Glutamatergic neuron (in vitro differentiated cells): ENCODE data around the gene DUSP9. TPM values are rescaled to one million over a fixed set of nuclear protein-coding genes. Genes with fewer than 3 reads are reported as not detected.
"Not testable (repeated sequence)": the region's sequence is repeated elsewhere in the genome, so short reads cannot be mapped to it uniquely, and the experiment has no call there.

ENCODE experiments used
- DNase-seq: peaks from one replicate; pipeline ENCODE4 v3.0.0; 2022
- H3K27ac Mint-ChIP-seq: one replicate; pipeline ENCODE4 v1.8.0; 2020; ENCODE audit warnings: mild to moderate bottlenecking, mixed read lengths, inconsistent platforms; ENCODE audit not compliant: unreplicated experiment
- H3K27me3 Mint-ChIP-seq: one replicate; pipeline ENCODE4 v1.8.0; 2020; ENCODE audit warnings: mild to moderate bottlenecking, moderate library complexity, mixed read lengths, inconsistent platforms; ENCODE audit not compliant: unreplicated experiment
- H3K36me3 Mint-ChIP-seq: one replicate; pipeline ENCODE4 v1.8.0; 2020; ENCODE audit warnings: mild to moderate bottlenecking, mixed read lengths, inconsistent platforms; ENCODE audit not compliant: unreplicated experiment
- H3K4me1 Mint-ChIP-seq: one replicate; pipeline ENCODE4 v1.8.0; 2020; ENCODE audit warnings: mild to moderate bottlenecking, low read depth, mixed read lengths, inconsistent platforms; ENCODE audit not compliant: unreplicated experiment
- H3K4me3 Mint-ChIP-seq: one replicate; pipeline ENCODE4 v1.8.0; 2020; ENCODE audit warnings: mild to moderate bottlenecking, mixed read lengths, inconsistent platforms; ENCODE audit not compliant: unreplicated experiment
- H3K9me3 Mint-ChIP-seq: one replicate; pipeline ENCODE4 v1.8.0; 2020; ENCODE audit warnings: mild to moderate bottlenecking, moderate library complexity, mixed read lengths, inconsistent platforms; ENCODE audit not compliant: unreplicated experiment
- CTCF ChIP-seq: fragments of 200-600 bp; sonication (generic); IDR thresholded peaks from one replicate; pipeline ENCODE4 v1.5.0; 2021; ENCODE audit not compliant: partially characterized antibody, unreplicated experiment
- total RNA-seq: library from RNA; stranded (reverse); fragmentation: NEBNext Ultra II Directional; extraction: Animal tissue kit (Norgen Biotek cat#: 25700); gene quantifications from one replicate; pipeline ENCODE4 v1.2.1, GENCODE V29; 2021; ENCODE audit not compliant: unreplicated experiment

Gene DUSP9
- total RNA-seq, 1 donor from 2014 or later: 0.61 TPM

GRCh38 chrX:153696100-153696499 lies 49.1 kb downstream of the DUSP9 start:
- Mint-ChIP-seq H3K36me3 (no peaks in the 10 kb centered on the region), H3K27me3 (peaks cover 2% of the 10 kb centered on the region), H3K9me3 (peaks cover 3% of the 10 kb centered on the region), H3K4me1 (no peaks in the 10 kb centered on the region), H3K4me3 (no peak overlapping the region), H3K27ac (no peak overlapping the region)
- no peak for DNase-seq
- TF ChIP-seq CTCF: no peak

GRCh38 chrX:153696538-153696937 lies 49.5 kb downstream of the DUSP9 start:
- H3K4me3 Mint-ChIP-seq, DNase-seq, H3K27me3 Mint-ChIP-seq, H3K9me3 Mint-ChIP-seq, H3K27ac Mint-ChIP-seq, H3K36me3 Mint-ChIP-seq, H3K4me1 Mint-ChIP-seq: not testable (repeated sequence)

DNA sequence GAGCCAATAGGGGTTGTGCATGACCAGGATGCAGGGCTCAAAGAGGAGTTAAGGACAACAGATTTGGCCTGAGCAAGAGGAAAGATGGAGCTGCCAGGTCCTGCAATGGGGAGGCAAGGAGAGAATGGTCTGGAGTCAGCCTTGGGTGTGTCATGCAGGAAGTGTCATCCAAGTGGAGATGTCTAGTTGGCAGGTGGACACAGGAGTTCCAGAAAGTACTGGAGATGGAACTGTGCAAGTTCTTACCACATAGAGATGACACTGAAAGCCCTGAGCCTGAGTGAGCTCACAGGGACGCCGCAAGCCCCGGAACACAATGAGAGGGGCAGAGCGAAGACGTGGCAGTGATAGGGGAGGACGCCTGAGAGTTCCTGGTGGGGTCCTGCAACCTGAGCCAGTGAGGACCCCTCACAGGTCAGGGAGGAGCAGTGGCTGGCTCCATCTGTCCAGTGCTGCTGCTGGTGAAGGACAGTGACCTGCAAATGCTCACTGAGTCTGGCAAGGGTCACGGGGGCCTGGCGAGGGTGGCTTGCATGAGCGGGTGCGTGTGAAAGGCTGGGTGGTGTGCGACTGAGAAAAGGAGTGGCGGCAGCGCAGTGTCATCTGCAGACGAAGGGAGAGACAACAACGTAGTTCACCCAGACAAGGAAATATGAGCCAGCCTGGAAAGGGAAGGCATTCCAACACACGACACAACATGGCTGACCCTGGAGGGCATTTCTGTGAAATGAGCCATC lies 50.2 kb downstream of the DUSP9 start:
- not testable (repeated sequence) for DNase-seq, H3K36me3 Mint-ChIP-seq, H3K4me3 Mint-ChIP-seq, H3K4me1 Mint-ChIP-seq, H3K9me3 Mint-ChIP-seq, H3K27me3 Mint-ChIP-seq
- peak overlapping the region; percentile 38 for H3K27ac Mint-ChIP-seq

GRCh38 chrX:153697924-153698865 lies 51.2 kb downstream of the DUSP9 start:
- peaks cover 2% of the 10 kb centered on the region for H3K27me3 Mint-ChIP-seq
- no peaks in the 10 kb centered on the region for H3K4me1 Mint-ChIP-seq
- H3K4me3 Mint-ChIP-seq: no peak overlapping the region
- H3K36me3 Mint-ChIP-seq: no peaks in the 10 kb centered on the region
- DNase-seq: no peak
- no peak for TF ChIP-seq CTCF
- peak overlapping the region; percentile 36 for H3K27ac Mint-ChIP-seq
- H3K9me3 Mint-ChIP-seq: peaks cover 3% of the 10 kb centered on the region

- H3K27me3 Mint-ChIP-seq, H3K36me3 Mint-ChIP-seq, H3K9me3 Mint-ChIP-seq, H3K4me1 Mint-ChIP-seq, H3K27ac Mint-ChIP-seq, DNase-seq, H3K4me3 Mint-ChIP-seq: not testable (repeated sequence)
These were observed 52.3 kb downstream of the DUSP9 start for GRCh38 chrX:153699210-153699783.

GRCh38 chrX:153699784-153700371 lies 52.9 kb downstream of the DUSP9 start:
- not testable (repeated sequence) for H3K27me3 Mint-ChIP-seq, H3K4me3 Mint-ChIP-seq, H3K9me3 Mint-ChIP-seq, H3K4me1 Mint-ChIP-seq, DNase-seq, H3K36me3 Mint-ChIP-seq, H3K27ac Mint-ChIP-seq
